Esophagus muscularis mucosa (tissue), 4 donors: Measurements from ENCODE around the gene SUPV3L1. TPM values are rescaled to one million over a fixed set of nuclear protein-coding genes. Genes with fewer than 3 reads are reported as not detected.

ENCODE experiments used
- DNase-seq: peaks from one replicate; pipeline ENCODE4 v3.0.0-alpha.2; 2017; ENCODE audit errors: extremely low spot score
- H3K27ac ChIP-seq, 4 donors: fragments of 200-600 bp; sonication (generic); replicated peaks in 1 of 4; 1 replicate in 3 of 4; 2 replicates in 1 of 4; pipeline ENCODE4 v1.5.1; 2016 to 2019; ENCODE audit warnings: mild to moderate bottlenecking in 1 of 4
- H3K27me3 ChIP-seq, 4 donors: fragments of 200-600 bp; sonication (generic); one replicate each; pipeline versions ENCODE4 v1.5.1 to v1.6.0; 2016 to 2019
- H3K36me3 ChIP-seq, 4 donors: fragments of 200-600 bp; sonication (generic); one replicate each; pipeline ENCODE4 v1.5.1; 2016 to 2019
- H3K4me1 ChIP-seq, 4 donors: fragments of 200-600 bp; sonication (generic); one replicate each; pipeline ENCODE4 v1.5.1; 2016 to 2019
- H3K4me3 ChIP-seq, 4 donors: fragments of 200-600 bp; sonication (generic); 1 replicate in 2 of 4; 2 replicates in 2 of 4; pipeline ENCODE4 v1.5.1; 2016 to 2019; ENCODE audit warnings: mild to moderate bottlenecking in 4 of 4, moderate library complexity in 1 of 4
- H3K9me3 ChIP-seq, 4 donors: fragments of 200-600 bp; sonication (generic); 1 replicate in 3 of 4; 2 replicates in 1 of 4; pipeline ENCODE4 v1.5.1; 2016 to 2019
- CTCF ChIP-seq, 3 experiments: fragments of 200-600 bp in 2 of 3; fragments of 450-650 bp in 1 of 3; sonication (generic) in 2 of 3; IDR thresholded peaks; one replicate each; pipeline ENCODE4 v1.5.1; 2017 to 2019; ENCODE audit warnings: antibody characterized with exemption in 3 of 3, mild to moderate bottlenecking in 2 of 3, moderate library complexity in 1 of 3
- EP300 ChIP-seq: sonication (generic); formaldehyde crosslinking; IDR thresholded peaks from one replicate; pipeline ENCODE4 v1.6.1; 2017; ENCODE audit warnings: antibody characterized with exemption
- POLR2A ChIP-seq: fragments of 450-650 bp; IDR thresholded peaks from one replicate; pipeline ENCODE4 v1.6.1; 2017; ENCODE audit warnings: antibody characterized with exemption, moderate library complexity, mild to moderate bottlenecking, low read depth
- POLR2AphosphoS5 ChIP-seq, 2 donors: sonication (generic); formaldehyde crosslinking; IDR thresholded peaks; one replicate each; pipeline ENCODE4 v1.6.1; 2017; ENCODE audit warnings: antibody characterized with exemption in 2 of 2
- WGBS: methylation state at CpG from one replicate; pipeline ENCODE4 v1.1.5; 2018; 5-methylcytosine and 5-hydroxymethylcytosine counted together
- intact Hi-C: fragments of 100-400 bp; cut with DNase I; formaldehyde crosslinking; loops from one replicate; pipeline ENCODE4 v1.15.1; 2023
- total RNA-seq, 4 donors: library from RNA; depleted of rRNA; stranded (reverse); fragments of >200 nt; gene quantifications; one replicate each; pipeline versions ENCODE4 v1.1.0 to v1.2.1, GENCODE V29; 2016

The SUPV3L1 gene
- total RNA-seq, 4 donors from 2014 or later = 15.4 to 21.9 (median 20.4) TPM

GRCh38 chr10:69220041-69220451, 40.0 kb downstream of the SUPV3L1 start, which contains the start of gene HKDC1:
Gene HKDC1 (plus strand): TSS chr10:69220332. CDS start chr10:69220436, 104 bp downstream.
- H3K27ac ChIP-seq = no peak within 1 kb of the TSS
- no peaks in the 10 kb centered on the region for H3K9me3 ChIP-seq
- WGBS = 86% methylated on average over 8 of the region's 8 CpGs
- no peaks in the 10 kb centered on the region for H3K4me1 ChIP-seq
- peaks cover 0 to 27% (median 2%) of the 10 kb centered on the region in 4 donors for H3K27me3 ChIP-seq
- intact Hi-C loops = no loop called here
- no peak within 1 kb of the TSS for H3K4me3 ChIP-seq
- DNase-seq = no peak
- H3K36me3 ChIP-seq = no peaks in the 10 kb centered on the region
- TF ChIP-seq CTCF (IDR thresholded peaks at IDR 0.05) (no peak), EP300 (no peak), POLR2A (no peak), POLR2AphosphoS5 (IDR thresholded peaks at IDR 0.05) (no peak)

GRCh38 chr10:69220507-69220906, 40.5 kb downstream of the SUPV3L1 start:
- H3K9me3 ChIP-seq = no peaks in the 10 kb centered on the region
- no peaks in the 10 kb centered on the region for H3K36me3 ChIP-seq
- H3K4me3 ChIP-seq = no peak overlapping the region
- TF ChIP-seq POLR2AphosphoS5 (IDR thresholded peaks at IDR 0.05) = no peak
- TF ChIP-seq CTCF (IDR thresholded peaks at IDR 0.05) = no peak
- TF ChIP-seq POLR2A = no peak
- TF ChIP-seq EP300 = no peak
- H3K27me3 ChIP-seq = peaks cover 0 to 27% (median 2%) of the 10 kb centered on the region in 4 donors
- H3K4me1 ChIP-seq = peaks cover 0 to 2% (median 0%) of the 10 kb centered on the region in 4 donors
- no peak overlapping the region for H3K27ac ChIP-seq
- intact Hi-C loops = no loop called here
- 87% methylated on average over 9 of the region's 9 CpGs for WGBS
- DNase-seq = no peak

GRCh38 chr10:69222157-69223027, 42.4 kb downstream of the SUPV3L1 start:
- DNase-seq = no peak

GRCh38 chr10:69223028-69223342, 43.0 kb downstream of the SUPV3L1 start:
- TF ChIP-seq EP300 (no peak), CTCF (IDR thresholded peaks at IDR 0.05) (no peak), POLR2AphosphoS5 (IDR thresholded peaks at IDR 0.05) (no peak), POLR2A (no peak)
- 48% methylated on average over 1 of the region's 1 CpG for WGBS
- no peaks in the 10 kb centered on the region for H3K36me3 ChIP-seq
- H3K4me1 ChIP-seq = peaks cover 0 to 4% (median 0%) of the 10 kb centered on the region in 4 donors
- H3K27me3 ChIP-seq = peaks cover 0 to 24% (median 2%) of the 10 kb centered on the region in 4 donors
- H3K27ac ChIP-seq = no peak overlapping the region
- no peaks in the 10 kb centered on the region for H3K9me3 ChIP-seq
- no peak for DNase-seq
- H3K4me3 ChIP-seq = no peak overlapping the region
- intact Hi-C loops = no loop called here

More at GRCh38 chr10:69222157-69223027, 42.4 kb downstream of the SUPV3L1 start:
- peaks cover 0 to 4% (median 0%) of the 10 kb centered on the region in 4 donors for H3K4me1 ChIP-seq
- intact Hi-C loops = no loop called here
- H3K36me3 ChIP-seq = no peaks in the 10 kb centered on the region
- no peaks in the 10 kb centered on the region for H3K9me3 ChIP-seq
- WGBS = 54% methylated on average over 10 of the region's 11 CpGs
- TF ChIP-seq EP300 = no peak
- TF ChIP-seq CTCF (IDR thresholded peaks at IDR 0.05) = peak; percentile 26 to 66 (median 47)
- no peak for TF ChIP-seq POLR2A
- TF ChIP-seq POLR2AphosphoS5 (IDR thresholded peaks at IDR 0.05) = no peak
- peaks cover 0 to 27% (median 2%) of the 10 kb centered on the region in 4 donors for H3K27me3 ChIP-seq
- H3K4me3 ChIP-seq = no peak overlapping the region
- H3K27ac ChIP-seq = no peak overlapping the region
